Endometrial microvascular endothelial cells (primary cell): ENCODE data around the gene CACTIN. TPM values are rescaled to one million over a fixed set of nuclear protein-coding genes. Genes with fewer than 3 reads are reported as not detected.

Source experiments
- in situ Hi-C: cut with HindIII; loops from 2 replicates; pipeline ENCODE4 v1.10.0; 2017; ENCODE audit warnings: low sequenced_read_pairs, low pct_unique_long_range_greater_than_20kb; ENCODE audit errors: inconsistent ontology term
- total RNA-seq: library from RNA; depleted of rRNA; stranded (reverse); fragments of >200 nt; gene quantifications from one replicate; pipeline ENCODE4 v1.2.3, GENCODE V29; 2015; ENCODE audit errors: inconsistent ontology term

The CACTIN gene
- total RNA-seq, 1 donor from 2014 or later: 46.6 TPM

DNA sequence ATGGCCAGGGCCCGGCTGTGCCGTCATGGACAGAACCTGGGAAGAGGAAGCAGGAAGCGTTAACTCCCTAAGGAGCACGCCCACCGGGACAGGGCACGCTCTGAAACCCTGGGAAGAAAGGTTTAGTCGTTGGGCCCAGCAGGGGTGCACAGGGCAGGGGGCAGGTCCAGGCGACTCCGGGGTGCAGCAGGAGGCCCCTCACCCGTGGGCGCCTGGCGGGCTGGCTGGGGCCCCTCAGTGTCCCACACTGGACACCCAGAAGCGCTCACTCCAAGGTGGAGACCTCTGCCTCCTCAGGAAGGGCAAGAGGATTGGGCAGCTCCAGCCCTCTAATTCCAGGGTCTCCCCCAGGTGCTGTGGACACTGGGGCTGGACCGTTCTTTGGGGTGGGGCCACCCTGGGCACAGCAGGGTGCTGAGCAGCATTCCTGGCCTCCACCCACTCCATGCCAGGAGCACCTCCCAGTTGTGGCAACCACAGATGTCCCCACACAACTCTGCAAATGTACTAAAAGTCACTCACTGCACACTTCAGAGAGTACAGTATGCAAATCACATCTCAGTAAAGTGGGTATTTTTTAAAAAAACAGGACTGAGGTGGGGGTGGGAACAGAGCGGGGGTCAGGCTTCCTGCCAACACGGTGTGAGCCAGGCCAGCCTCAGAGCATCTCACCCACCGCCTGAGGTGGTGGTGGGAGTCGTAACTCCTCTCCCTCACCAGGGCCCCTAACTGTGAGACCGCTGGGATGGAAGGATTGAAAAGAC lies 38.5 kb upstream of the CACTIN start:
- in situ Hi-C loops: no loop called here

DNA sequence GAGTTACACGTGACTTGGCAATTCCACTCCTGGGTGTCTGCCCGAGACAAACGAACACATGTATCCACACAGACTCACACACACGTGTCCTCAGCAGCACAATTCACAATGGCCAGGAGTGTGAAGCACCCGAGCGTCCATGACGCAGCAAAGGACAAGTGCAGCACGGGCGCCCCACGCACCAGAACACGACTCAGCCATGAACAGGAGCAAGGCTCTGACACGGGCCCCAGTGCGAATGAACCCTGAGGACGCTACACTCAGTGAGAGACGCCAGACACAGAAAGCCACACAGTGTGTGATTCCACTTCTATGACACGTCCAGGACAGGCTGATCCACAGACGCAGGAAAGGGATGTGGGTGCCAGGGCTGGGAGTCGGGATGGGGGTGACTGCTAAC lies 37.2 kb upstream of the CACTIN start:
- in situ Hi-C loops: no loop called here

DNA sequence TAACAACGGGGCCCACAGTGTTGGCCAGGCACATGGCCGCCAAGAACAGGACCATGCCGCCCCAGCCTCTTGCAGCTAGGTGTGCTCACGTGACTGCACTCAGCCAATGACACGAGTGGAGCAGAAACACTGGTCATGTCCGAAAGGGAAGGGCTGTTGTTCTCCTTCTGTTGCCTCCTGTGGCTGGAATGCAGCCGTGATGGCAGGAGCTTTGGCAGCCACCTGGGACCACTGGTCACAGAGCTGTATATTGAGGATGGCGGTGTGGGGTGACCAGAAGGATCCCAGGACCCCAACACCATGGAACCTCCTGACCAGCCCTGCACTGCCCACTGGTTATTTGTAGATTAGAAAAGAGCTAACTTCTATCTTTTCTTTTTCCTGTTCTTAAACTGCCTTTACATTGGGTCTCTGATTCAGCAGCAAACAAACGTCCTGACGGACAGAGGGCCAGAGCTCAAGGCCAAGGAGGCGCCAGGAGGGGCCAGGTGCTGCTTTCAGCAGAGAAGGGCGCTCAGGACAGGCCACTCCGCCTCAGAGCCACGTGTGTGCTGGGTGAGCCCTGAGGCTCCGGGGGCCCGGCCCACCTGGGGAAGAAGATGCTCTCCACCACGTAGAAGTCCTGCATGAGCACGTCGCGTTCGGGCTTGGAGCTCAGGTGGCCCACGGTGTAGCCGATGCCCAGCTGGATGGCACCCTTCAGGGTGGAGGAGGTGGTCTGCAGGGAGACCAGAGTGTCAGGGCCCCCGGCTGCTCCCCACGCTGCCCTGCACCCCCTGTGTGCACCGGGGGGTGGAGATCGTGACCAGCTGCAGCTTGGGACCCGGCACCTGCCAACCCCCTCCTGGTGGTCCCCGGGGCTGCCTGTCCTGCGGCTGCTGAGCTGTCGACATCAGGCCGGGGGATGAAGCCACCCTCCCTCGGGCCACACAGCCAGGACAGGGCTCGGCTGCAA lies 35.0 kb upstream of the CACTIN start:
- in situ Hi-C loops: no loop called here

- in situ Hi-C loops: no loop called here
Measured at GRCh38 chr19:3660493-3661219, 34.1 kb upstream of the CACTIN start.

DNA sequence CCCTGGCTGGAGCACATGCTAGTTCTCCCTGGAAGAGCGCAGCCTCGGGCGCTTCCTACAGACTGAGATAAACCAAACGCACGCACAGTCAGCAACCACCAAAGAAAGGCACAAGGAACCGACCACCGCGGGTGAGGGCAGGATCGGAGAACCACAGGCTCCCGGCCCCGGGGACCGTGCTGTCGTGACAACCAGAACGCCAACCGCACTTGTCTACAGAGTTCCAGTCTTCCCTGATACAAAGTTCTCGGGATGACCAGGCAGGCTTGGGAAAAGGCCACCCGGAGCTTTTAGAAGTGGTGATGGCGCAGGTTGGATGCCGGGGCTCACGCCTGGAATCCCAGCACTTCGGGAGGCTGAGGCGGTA lies 33.1 kb upstream of the CACTIN start:
- in situ Hi-C loops: no loop called here

DNA sequence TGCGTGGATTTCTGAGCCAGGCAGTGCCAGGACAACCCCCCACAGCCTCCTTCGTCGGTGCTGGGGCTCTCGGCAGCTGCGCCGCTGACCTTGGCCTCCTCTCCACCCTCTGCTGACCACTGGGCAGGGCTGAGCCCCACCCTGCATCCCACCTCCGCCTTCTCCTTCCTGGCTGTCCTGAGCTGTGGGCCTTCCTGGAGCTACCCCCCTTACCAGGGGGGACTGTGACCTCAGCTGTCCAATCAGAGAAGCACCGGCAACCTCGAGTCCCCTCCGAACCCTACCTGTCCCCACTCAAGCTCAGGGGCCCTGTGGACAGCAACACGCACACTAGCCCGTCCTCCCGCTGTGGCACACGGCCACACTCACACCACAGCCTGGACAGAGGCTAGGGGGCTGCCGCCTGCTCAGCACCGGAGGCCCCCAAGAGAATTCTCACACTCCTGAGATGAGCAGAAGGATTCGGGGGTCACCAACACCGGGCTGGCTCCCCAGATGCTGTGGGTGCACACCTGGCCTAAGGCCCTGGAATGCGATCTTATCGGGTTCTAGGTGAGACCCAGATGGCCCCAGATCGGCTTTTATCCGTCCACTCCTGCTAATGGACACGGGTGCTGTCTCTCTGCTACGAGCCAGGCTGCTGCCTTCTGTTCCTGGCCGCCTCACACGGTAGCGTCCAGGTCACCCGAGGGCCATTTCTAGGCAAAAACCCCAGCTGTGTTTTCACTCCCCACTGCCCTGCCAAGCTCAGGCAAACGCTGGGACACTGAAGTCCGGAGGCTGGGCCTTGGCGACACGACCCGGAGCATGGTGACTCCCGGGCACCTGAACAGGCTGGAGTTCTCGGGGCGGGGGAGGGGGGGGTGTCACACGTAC lies 32.5 kb upstream of the CACTIN start:
- in situ Hi-C loops: no loop called here

DNA sequence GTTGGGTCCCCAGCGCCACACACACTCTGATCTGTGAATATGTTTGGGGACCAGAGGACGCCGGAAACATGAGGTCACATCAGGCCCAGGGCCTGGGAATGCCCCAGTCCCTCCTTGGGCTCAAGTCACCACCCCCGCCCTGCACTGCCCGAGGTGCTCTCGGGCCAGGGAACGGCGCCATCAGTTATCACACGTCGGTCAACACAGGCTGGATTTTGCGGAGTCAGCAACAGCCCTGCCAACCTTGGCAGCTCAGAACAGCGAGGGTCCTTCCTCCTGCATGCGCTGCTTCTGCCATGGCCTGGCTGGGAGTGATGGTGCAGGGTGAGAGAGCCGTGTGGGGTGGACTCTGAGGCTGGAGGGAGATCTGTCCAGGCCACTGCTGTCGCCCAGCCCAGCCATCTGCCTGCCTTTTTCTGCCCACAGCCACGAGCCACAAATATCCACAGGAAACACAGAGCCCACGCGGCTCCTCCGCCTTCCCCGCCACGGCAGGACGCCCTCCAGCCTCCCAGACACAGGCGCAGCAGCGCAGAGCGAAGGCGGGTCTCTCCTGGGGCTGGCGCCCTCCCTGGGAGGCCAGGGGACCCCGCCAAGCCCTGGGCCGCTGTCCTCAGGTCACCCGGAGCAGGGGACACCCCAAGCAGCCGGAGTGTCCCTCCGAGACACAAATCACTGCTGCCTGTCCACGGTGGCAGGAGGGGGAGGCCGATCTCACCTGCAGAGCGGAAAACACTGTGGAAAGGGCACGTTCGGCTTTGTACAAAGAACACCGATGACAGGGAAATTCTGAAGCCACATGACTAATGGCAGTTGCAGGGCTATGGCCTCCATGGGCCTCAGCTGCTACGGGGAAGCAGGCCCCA lies 31.6 kb upstream of the CACTIN start:
- in situ Hi-C loops: no loop called here

DNA sequence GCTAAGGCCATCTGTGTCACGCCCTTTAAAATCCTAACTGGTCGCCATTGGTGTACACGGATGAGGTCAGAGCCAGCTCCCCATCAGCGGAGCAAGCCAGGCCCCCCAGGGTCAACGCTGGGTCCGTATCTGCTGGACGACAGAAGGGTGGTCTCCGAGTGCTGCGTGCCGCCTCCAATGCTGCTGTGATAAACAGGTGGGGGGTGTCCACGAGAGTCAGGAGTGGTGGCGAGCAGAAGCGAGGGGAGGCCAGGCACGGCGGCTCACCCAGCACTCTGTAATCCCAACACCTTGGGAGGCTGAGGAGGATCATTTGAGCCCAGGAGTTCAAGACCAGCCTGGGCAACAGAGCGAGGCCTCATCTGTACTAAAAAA lies 30.8 kb upstream of the CACTIN start:
- in situ Hi-C loops: no loop called here

GRCh38 chr19:3656747-3657394 lies 30.3 kb upstream of the CACTIN start:
- in situ Hi-C loops: no loop called here

- in situ Hi-C loops: no loop called here
Measured at GRCh38 chr19:3656073-3656746, 29.6 kb upstream of the CACTIN start.

DNA sequence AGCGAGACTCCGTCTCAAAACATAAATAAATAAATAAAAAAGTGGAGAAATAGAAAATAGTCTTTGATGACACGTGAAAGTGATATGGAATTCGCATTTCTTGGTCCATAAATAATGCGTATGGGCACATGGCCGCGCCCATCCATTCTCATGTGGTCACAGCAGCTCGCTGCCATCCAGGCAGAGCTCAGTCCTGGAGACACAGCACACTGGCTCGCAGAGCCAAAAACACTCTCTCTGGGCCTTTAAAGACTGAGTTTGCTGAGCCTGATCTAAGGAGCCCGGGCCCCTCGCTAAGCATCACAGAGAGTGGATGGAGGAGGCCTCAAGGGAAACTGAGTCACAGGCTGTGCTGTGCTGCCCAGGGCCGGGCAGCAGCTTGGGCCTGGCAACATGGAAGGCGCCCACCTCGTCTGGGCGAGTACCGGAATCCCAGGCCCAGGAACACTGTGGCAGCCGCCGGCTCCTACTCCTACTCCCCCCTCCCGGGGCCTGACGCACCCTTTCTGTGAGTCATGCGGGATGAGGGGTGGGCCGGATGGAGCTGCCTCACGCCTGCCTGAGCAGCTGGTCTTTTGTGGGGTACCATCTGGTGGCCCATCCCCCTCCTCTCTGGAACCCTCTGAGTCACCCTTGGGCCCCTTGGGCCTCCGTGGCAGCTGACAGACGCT lies 28.9 kb upstream of the CACTIN start:
- in situ Hi-C loops: no loop called here

DNA sequence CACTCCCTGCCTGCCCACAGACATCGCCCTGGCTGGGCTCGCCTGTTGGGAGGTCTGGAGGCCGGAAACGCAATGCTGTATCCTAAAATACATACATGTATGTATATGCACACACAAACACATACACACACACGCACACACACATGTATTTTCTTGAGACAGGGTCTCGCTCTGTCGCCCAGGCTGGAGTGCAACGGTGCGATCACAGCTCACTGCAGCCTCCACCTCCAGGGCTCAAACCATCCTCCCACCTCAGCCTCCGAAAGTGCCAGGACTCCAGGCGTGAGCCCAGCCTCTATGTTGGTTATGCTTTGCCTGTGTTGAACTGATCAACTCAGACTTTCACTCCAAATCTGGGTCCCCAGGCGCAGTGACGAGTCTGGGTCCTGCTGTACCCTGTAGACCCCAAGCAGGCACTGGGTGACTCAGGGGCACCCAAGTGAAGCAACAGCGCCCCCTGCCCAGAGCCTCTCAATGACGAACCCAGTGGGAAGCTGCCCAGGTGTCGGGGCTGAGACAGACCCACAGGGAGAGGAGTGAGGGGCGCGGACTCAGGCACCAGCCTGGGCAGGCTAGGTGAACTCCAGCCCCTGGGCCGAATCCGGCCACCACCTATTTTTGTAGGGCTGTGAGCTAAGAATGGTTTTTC lies 27.4 kb upstream of the CACTIN start:
- in situ Hi-C loops: no loop called here

DNA sequence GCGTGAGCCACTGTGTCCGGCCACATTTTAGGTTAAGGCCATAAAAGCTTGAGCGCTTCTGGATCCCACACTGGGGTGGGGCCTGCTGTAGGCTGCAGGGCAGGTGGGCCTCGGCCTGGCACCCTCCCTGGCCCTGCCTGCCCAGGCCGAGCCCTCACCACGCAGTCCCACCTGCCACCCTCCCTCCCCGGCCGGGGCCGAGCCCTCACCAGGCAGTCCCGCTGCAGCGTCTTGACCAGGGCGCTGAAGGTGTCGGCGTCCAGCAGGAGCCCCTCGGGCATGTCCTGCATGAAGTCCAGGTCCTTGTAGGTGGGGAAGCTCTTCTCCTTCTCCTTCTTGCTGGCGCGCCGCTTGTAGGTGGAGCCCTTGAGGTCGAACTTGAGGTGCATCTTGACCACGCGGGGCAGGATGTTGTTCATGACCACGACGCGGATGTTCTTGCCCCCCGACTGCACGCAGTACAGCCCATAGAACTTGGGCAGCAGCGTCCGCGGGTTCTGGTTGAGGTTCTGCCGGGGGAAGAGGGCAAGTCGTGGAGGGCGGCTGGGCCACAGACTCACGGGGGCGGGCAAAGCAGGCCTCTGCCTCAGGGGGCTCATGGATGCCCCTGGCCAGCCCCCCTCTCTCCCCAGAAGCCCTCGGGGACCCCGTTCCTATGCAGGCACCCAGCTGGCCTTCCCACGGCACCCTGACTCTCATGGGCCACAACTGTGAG lies 26.6 kb upstream of the CACTIN start:
- in situ Hi-C loops: no loop called here

GRCh38 chr19:3652422-3652821 lies 25.8 kb upstream of the CACTIN start:
- in situ Hi-C loops: no loop called here

GRCh38 chr19:3651684-3652083 lies 25.1 kb upstream of the CACTIN start:
- in situ Hi-C loops: no loop called here
